Panc1 (cell line): Measurements from ENCODE around the gene ABHD15. TPM values are rescaled to one million over a fixed set of nuclear protein-coding genes. Genes with fewer than 3 reads are reported as not detected.

Experiments
- ATAC-seq: fragments of 200-7000 bp; cut with Tn5 transposase; 2 replicates; pipeline ENCODE4 v1.9.1; 2020; ENCODE audit warnings: mild to moderate bottlenecking, moderate library complexity
- BruUV-seq: library from RNA; stranded (reverse); fragments of 400-500 nt; replicated peaks from 2 replicates; lab custom pipeline; 2021; lab: Mats Ljungman, UMichigan
- CTCF ChIA-PET: fragments of 300-600 bp; sonication (Branson Sonifier 250); formaldehyde crosslinking; loops from one replicate; lab custom pipeline; 2022; ENCODE audit warnings: antibody characterized with exemption; lab: Charles Lee
- POLR2A ChIA-PET: fragments of 300-600 bp; sonication (Branson Sonifier 250); formaldehyde crosslinking; loops from one replicate; lab custom pipeline; 2022; ENCODE audit warnings: antibody characterized with exemption; lab: Charles Lee
- DNase-seq: peaks from one replicate; pipeline ENCODE4 v3.0.0-alpha.2; 2010; ENCODE audit warnings: low read depth, low spot score
- H3K27ac ChIP-seq: 2 replicates; pipeline ENCODE4 v1.5.1; 2011; ENCODE audit warnings: mild to moderate bottlenecking, low read length, inconsistent platforms
- H3K27me3 ChIP-seq: fragments of 200-500 bp; sonication (Bioruptor generic); 2 replicates; pipeline ENCODE4 v1.6.0; 2014; ENCODE audit warnings: low read length, inconsistent platforms; ENCODE audit not compliant: control insufficient read depth, insufficient read depth
- H3K36me3 ChIP-seq: fragments of 200-500 bp; sonication (Bioruptor generic); 2 replicates; pipeline ENCODE4 v1.5.1; 2014; ENCODE audit warnings: inconsistent platforms, mild to moderate bottlenecking, low read length, moderate library complexity; ENCODE audit not compliant: control insufficient read depth, insufficient read depth
- H3K4me1 ChIP-seq: 2 replicates; pipeline ENCODE4 v1.5.1; 2011; ENCODE audit warnings: inconsistent platforms, mild to moderate bottlenecking, low read length, moderate library complexity; ENCODE audit not compliant: control insufficient read depth, insufficient read depth
- H3K4me3 ChIP-seq, 2 experiments: 2 replicates each; pipeline ENCODE4 v1.5.1; 2011 to 2012; ENCODE audit warnings: low read depth in 2 of 2, low read length in 2 of 2, mild to moderate bottlenecking in 2 of 2, inconsistent platforms in 1 of 2, moderate library complexity in 1 of 2
- H3K9me3 ChIP-seq: fragments of 200-500 bp; sonication (Bioruptor generic); 2 replicates; pipeline ENCODE4 v1.5.1; 2014; ENCODE audit warnings: low read depth, mild to moderate bottlenecking, inconsistent platforms, low read length, moderate library complexity; ENCODE audit not compliant: control insufficient read depth, insufficient read depth
- POLR2AphosphoS5 ChIP-seq: IDR thresholded peaks from 2 replicates; pipeline ENCODE4 v1.6.1; 2012; ENCODE audit warnings: mild to moderate bottlenecking, low read depth, low read length, moderate library complexity
- SIN3A ChIP-seq: IDR thresholded peaks from 2 replicates; pipeline ENCODE4 v1.6.1; 2012; ENCODE audit warnings: low read depth, mild to moderate bottlenecking, low read length, moderate library complexity, borderline replicate concordance; ENCODE audit not compliant: insufficient read depth
- TCF7L2 ChIP-seq: IDR thresholded peaks from 2 replicates; pipeline ENCODE4 v1.6.1; 2011; ENCODE audit warnings: mild to moderate bottlenecking, low read depth, low read length, inconsistent platforms
- in situ Hi-C: cut with HindIII; loops from 2 replicates; pipeline ENCODE4 v1.10.0; 2016; ENCODE audit warnings: low sequenced_read_pairs, low pct_unique_long_range_greater_than_20kb
- intact Hi-C: fragments of 100-400 bp; cut with micrococcal nuclease; formaldehyde crosslinking; loops from one replicate; pipeline ENCODE4 v1.10.0; 2022; ENCODE audit not compliant: unreplicated experiment
- total RNA-seq: library from RNA; stranded (reverse); gene quantifications from one replicate; pipeline ENCODE4 v1.2.1, GENCODE V29; 2021; ENCODE audit not compliant: unreplicated experiment
- TF ChIP-seq, protein P1 (sequence below), 2 experiments: IDR thresholded peaks; 2 replicates each; pipeline ENCODE4 v1.6.1; 2011 to 2012; ENCODE audit warnings: low read depth in 2 of 2, control low read depth in 1 of 2, low read length in 1 of 2, mild to moderate bottlenecking in 1 of 2, moderate library complexity in 1 of 2; ENCODE audit not compliant: insufficient read depth in 1 of 2
- TF ChIP-seq, protein P2 (sequence below): fragments of 450-650 bp; IDR thresholded peaks from 2 replicates; pipeline ENCODE4 v1.5.1; 2017; ENCODE audit warnings: mild to moderate bottlenecking

ABHD15 gene
- total RNA-seq, 1 experiment from 2014 or later = 33.7 TPM

DNA sequence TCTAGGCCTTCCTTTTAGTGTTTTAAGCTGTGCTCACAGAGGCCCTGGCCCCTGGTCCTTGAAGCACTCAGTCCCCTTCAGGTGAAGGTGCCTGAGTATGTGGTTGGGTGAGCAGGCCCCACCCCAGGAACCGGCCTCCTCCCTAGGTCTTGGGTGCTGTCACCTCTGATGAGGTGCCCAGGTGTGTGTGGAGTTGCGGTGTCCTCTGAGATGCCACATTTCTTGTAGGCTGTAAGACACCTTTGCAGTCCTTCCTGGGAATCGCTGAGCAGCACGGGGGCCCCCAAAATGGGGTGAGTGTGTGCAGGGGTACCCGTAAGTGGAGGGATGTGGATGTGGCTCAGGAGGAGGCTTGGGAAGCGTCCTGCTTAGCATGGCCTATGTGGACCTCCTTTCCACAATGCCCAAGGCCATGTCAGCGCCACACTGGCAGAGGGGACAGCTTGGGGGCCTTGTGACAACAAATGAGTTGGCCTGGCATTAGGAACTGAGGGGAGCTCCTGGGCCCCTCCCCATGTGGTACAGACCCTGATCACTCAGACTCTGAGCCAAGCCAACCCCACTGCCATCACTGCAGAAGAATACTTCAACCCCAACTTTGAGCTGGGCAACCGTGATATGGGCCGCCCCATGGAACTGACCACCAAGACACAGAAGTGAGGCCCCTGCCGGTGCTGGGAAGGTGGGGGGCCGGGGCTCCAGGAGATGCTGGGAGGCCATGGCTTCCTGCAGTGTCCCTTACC lies 44.7 kb upstream of the ABHD15 start:
- ChIA-PET CTCF (no interaction called here), POLR2A (no interaction called here)
- no TSS peak for BruUV-seq
- ATAC-seq = no peak
- DNase-seq = no peak
- Histone ChIP-seq H3K36me3 (no peaks in the 10 kb centered on the region), H3K4me1 (peaks cover 19% of the 10 kb centered on the region), H3K9me3 (no peaks in the 10 kb centered on the region), H3K4me3 (no peak overlapping the region), H3K27ac (no peak overlapping the region), H3K27me3 (no peaks in the 10 kb centered on the region)
- TF ChIP-seq SIN3A = no peak
- TF ChIP-seq, protein P1, sequence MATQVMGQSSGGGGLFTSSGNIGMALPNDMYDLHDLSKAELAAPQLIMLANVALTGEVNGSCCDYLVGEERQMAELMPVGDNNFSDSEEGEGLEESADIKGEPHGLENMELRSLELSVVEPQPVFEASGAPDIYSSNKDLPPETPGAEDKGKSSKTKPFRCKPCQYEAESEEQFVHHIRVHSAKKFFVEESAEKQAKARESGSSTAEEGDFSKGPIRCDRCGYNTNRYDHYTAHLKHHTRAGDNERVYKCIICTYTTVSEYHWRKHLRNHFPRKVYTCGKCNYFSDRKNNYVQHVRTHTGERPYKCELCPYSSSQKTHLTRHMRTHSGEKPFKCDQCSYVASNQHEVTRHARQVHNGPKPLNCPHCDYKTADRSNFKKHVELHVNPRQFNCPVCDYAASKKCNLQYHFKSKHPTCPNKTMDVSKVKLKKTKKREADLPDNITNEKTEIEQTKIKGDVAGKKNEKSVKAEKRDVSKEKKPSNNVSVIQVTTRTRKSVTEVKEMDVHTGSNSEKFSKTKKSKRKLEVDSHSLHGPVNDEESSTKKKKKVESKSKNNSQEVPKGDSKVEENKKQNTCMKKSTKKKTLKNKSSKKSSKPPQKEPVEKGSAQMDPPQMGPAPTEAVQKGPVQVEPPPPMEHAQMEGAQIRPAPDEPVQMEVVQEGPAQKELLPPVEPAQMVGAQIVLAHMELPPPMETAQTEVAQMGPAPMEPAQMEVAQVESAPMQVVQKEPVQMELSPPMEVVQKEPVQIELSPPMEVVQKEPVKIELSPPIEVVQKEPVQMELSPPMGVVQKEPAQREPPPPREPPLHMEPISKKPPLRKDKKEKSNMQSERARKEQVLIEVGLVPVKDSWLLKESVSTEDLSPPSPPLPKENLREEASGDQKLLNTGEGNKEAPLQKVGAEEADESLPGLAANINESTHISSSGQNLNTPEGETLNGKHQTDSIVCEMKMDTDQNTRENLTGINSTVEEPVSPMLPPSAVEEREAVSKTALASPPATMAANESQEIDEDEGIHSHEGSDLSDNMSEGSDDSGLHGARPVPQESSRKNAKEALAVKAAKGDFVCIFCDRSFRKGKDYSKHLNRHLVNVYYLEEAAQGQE (IDR thresholded peaks at IDR 0.05; ENCODE audit: insufficient read depth in 1 of 2, low read depth in 2 of 2, low read length in 1 of 2) = no peak
- TF ChIP-seq POLR2AphosphoS5 = no peak
- TF ChIP-seq TCF7L2 = no peak
- TF ChIP-seq, protein P2, sequence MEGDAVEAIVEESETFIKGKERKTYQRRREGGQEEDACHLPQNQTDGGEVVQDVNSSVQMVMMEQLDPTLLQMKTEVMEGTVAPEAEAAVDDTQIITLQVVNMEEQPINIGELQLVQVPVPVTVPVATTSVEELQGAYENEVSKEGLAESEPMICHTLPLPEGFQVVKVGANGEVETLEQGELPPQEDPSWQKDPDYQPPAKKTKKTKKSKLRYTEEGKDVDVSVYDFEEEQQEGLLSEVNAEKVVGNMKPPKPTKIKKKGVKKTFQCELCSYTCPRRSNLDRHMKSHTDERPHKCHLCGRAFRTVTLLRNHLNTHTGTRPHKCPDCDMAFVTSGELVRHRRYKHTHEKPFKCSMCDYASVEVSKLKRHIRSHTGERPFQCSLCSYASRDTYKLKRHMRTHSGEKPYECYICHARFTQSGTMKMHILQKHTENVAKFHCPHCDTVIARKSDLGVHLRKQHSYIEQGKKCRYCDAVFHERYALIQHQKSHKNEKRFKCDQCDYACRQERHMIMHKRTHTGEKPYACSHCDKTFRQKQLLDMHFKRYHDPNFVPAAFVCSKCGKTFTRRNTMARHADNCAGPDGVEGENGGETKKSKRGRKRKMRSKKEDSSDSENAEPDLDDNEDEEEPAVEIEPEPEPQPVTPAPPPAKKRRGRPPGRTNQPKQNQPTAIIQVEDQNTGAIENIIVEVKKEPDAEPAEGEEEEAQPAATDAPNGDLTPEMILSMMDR = no peak
- in situ Hi-C loops (no loop called here), intact Hi-C loops (no loop called here)

DNA sequence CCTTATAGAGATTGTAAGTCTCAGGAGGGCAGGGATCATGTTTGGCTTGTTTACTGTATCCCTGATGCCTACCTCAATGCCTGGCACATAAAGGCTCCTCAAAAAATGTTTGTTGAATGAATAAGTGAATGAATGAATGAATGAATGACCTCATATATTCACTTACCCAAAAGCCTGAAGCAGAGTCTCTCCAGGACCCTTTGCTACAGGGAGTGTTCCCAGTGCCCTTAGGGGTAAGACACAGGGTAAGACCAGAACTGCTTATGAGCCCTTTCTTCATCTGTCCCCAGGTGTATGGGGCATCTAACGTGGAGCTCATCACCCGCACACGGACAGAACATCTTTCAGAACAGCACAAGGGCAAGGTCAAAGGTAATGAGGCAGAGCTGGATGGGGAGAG lies 43.6 kb upstream of the ABHD15 start:
- CTCF ChIA-PET = no interaction called here
- no TSS peak for BruUV-seq
- Histone ChIP-seq H3K27ac (no peak overlapping the region), H3K36me3 (no peaks in the 10 kb centered on the region), H3K4me1 (peaks cover 13% of the 10 kb centered on the region), H3K27me3 (no peaks in the 10 kb centered on the region), H3K9me3 (no peaks in the 10 kb centered on the region), H3K4me3 (no peak overlapping the region)
- DNase-seq = no peak
- no peak for ATAC-seq
- in situ Hi-C loops (no loop called here), intact Hi-C loops (no loop called here)
- TF ChIP-seq POLR2AphosphoS5 = no peak
- TF ChIP-seq TCF7L2 = no peak
- TF ChIP-seq, protein P2 = no peak
- TF ChIP-seq SIN3A = no peak
- TF ChIP-seq, protein P1 (IDR thresholded peaks at IDR 0.05; ENCODE audit: insufficient read depth in 1 of 2, low read depth in 2 of 2, low read length in 1 of 2) = no peak
- POLR2A ChIA-PET = no interaction called here
